T-helper 1 cell (primary cell): ENCODE measurements around the gene PLEKHO1.
"Not testable (repeated sequence)": the region's sequence is repeated elsewhere in the genome, so short reads cannot be mapped to it uniquely, and the experiment has no call there.

Source experiments
- DNase-seq, 5 donors: peaks; one replicate each; pipeline ENCODE4 v3.0.0-alpha.2; 2012 to 2020
- total RNA-seq, 4 donors: gene quantifications; one replicate each; lab custom pipeline; 2026; lab: John Stamatoyannopoulos, UW

The PLEKHO1 gene, protein sequence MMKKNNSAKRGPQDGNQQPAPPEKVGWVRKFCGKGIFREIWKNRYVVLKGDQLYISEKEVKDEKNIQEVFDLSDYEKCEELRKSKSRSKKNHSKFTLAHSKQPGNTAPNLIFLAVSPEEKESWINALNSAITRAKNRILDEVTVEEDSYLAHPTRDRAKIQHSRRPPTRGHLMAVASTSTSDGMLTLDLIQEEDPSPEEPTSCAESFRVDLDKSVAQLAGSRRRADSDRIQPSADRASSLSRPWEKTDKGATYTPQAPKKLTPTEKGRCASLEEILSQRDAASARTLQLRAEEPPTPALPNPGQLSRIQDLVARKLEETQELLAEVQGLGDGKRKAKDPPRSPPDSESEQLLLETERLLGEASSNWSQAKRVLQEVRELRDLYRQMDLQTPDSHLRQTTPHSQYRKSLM
- total RNA-seq: 58.5 to 84.1 (median 77.7) reads per million in 4 donors

DNA sequence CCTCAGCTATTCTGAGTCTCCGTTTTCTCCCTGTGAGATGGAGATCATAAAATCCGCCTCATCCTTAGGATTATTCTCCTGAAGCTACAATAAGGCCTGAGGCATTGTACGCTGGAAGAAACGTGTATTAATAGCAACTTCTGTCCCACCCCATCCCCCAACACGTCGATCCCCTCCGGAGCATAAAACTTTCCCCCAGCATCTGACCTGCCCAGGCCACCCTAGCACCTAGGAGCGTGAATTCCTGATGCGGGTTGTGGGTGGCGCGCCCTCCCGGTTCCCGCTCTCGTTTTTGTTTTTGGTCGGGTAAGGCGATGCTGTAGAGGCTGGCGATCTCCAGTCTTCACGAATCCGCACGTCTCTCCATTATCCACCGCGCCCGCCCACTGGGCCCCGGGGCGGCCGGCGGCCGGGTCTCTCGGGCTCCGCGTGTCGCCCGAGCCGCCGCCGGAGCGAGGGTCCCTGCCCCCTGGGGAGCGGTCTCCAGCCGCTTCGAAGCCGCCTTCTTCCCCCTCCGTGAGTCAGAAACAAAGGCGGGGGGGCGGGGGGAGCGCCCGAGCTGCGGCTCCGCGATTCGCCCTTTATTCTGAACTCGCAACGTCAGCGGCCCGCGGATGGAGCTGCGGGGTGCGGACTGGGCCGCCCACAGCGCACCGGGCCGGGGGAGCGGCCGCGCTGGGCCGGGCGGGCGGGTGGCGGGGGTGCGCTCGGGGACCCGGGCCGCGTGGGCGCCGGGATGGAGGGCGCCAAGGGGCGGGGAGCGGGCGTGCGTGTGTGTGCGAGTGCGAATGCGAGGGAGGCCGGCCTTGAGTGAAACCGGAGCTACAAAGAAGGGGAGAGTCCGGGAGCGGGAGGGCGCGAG, at the start of gene PLEKHO1:
Gene PLEKHO1, plus strand, starts transcription at position 646 of the 862 bp plus-strand sequence. CDS start 342 bp downstream, outside the sequence.
- peak; percentile 68 to 82 (median 80) for DNase-seq

- no peak for DNase-seq
These were observed 46.7 kb upstream of the PLEKHO1 start for GRCh38 chr1:150102986-150103385.

- peak in 2 of 5 donors; percentile 28 to 56 for DNase-seq
These were observed 43.4 kb upstream of the PLEKHO1 start for GRCh38 chr1:150106341-150106740.

- peak in 1 of 5 donors; percentile 61 for DNase-seq
These were observed 40.1 kb upstream of the PLEKHO1 start for GRCh38 chr1:150109586-150109985.

DNA sequence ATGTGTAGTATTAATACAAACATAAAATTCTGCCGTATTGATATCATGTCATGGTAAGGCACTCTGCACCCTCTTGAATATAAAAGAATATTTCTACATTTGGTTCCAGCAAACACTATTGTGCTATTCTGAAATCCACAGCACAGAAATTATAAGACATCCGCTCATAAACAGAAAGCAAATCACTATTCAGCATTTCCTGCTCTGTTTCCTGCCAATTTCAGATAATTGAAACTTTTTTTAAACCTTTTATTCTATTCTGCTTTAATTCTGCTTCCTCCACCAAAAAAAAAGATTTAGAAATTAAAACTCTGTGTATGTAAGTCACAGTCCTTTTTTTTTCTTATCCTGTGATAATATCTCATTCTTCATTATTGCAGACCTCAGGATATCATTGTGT, 39.6 kb upstream of the PLEKHO1 start:
- peak in 1 of 5 donors; percentile 51 for DNase-seq

GRCh38 chr1:150111670-150112069, 38.0 kb upstream of the PLEKHO1 start:
- peak in 1 of 5 donors; percentile 26 for DNase-seq

DNA sequence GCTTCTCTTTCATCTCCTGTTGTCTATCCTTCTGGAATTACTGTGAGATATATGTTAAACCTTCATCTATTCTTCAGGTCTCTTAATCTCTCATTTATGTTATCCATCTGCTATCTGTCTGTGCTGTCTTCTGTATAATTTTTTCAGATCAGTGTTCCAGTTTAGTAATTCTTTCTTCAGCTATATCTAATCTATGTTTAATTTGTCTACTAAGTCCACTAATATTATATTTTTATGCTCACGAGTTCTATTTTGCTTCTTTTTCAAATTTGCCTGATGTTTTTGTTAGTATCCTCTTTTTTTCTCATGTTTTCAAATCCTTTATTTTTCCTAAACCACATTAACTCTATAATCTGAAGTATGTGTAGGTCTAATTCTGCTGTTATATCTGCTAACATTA, 34.6 kb upstream of the PLEKHO1 start:
- no peak for DNase-seq

DNA sequence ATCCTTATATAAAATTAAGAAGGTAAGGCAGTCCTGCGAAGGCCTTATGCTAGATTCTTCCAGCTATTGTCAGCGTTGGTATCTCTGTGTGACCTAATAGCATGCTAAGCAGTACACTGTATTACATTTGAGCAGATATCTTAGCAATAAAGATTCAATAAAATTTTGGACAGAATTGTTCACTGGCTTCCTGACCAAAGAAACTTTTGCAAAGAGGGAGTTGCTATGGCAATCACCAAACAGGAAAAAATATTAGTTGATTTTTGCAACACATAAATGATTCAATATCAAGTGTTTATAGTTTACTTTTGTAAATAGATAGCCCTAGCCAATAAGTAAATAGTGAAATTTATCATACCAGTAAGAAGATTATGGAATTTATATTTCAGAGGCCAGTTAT, 31.0 kb upstream of the PLEKHO1 start:
- no peak for DNase-seq

DNA sequence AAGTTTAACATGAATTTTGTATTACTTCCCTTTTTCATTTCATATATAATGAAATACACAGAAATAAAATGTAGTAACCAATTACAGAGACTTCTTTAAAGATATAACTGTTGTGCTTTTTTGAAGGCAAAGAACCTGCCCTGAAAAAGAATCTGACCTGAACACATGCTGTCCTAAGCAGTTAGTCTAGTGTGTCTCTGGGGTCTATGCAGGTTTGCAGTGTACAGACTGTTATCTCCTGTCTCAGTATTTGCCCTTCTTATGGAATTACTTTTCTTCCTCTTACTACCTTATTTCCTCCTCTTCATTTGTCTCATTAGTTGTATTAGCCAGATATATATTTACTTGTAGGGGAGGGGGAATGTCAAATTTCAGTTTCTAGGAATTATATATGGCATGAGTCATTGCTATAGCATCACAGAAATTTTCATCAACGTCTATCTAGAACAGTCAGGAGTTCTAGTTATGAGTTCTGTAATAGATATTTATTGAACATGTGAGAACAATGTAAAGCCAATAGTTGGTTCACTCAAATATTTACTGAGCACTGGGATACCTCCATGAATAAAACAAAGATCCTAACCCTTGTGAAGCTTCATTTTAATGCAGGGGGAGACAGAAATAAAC, 28.4 kb upstream of the PLEKHO1 start:
- no peak for DNase-seq

DNA sequence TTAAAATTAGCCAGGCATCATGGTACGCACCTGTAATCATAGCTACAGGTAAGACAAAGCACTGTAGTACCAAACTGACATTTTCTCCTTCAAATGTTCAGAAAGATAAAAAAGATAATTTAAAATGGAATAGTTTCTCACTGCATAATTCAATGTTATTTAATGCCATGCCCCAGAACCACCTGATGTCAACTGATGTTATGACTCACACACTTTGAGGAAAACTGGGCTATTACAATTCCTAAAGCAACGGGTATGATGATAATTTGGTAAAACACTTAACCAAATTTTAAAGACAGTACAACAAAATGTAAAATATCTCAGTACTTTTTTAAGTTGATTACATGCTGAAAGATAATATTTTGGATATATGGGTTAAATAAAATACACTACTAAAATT, 22.9 kb upstream of the PLEKHO1 start:
- DNase-seq: no peak

- no peak for DNase-seq
These were observed 22.3 kb upstream of the PLEKHO1 start for GRCh38 chr1:150127464-150127863.

GRCh38 chr1:150127868-150128267, 21.8 kb upstream of the PLEKHO1 start:
- no peak for DNase-seq

GRCh38 chr1:150132372-150132771, 17.3 kb upstream of the PLEKHO1 start:
- no peak for DNase-seq

DNA sequence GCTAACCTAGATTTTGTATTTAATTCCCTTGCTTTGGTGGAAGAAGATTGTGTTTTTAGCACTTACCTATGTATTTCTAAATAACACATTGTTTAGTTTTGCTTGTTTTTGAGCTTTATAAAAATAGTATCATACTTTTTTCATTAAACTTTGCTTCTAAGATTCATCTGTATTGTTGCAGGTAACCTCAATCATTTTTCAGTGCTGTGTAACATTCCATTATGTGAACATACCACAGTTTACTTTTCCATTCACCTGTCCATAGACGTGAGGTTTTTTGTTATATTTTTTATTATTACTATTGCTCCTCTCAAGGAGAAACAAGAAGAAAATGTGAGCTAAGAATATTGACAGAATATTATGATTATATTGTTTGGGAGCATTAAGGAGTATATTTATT, 15.2 kb upstream of the PLEKHO1 start:
- DNase-seq: no peak

- DNase-seq: not testable (repeated sequence)
These were observed 14.3 kb upstream of the PLEKHO1 start for GRCh38 chr1:150135400-150135799.

GRCh38 chr1:150138044-150138443, 11.7 kb upstream of the PLEKHO1 start:
- no peak for DNase-seq

DNA sequence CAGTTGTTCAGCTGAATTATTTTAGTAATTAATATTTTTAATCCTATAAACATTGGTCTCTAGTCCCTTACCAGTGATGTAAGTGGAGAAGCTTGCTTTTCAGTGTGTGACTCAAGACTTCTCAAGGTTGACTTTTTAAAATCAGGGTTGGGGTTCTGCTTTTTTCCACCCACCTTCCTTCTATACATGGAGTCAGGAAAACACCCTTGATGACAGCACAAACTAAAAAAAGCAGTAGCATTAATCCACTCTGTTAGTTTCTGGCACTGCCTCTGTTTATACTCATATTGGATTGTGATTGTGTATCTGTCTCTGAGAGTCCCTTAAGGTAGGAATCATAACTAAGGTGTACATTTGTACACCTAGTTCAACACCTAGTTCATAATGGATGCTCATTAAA, 8.3 kb upstream of the PLEKHO1 start:
- DNase-seq: no peak

GRCh38 chr1:150142083-150142482, 7.6 kb upstream of the PLEKHO1 start:
- DNase-seq: no peak

DNA sequence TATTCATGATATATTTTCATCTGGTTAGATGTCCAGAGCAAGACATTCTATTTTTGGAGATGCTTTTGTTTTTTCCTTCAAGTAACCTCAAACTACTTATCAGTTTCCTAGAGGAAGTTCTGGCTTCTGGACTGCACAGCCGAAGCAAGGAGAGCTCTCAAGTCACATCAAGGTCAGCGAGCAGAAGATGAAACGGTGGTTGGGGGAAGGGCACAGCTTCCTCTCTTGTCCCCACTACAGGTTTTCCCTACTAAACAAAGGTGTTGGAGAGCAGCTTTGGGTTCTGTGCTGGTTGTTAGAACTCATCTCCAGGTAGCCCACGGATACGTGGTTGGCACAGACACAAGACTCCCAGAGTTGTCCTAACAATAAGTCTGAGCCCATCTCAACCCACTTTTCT, 5.1 kb upstream of the PLEKHO1 start:
- DNase-seq: no peak

DNA sequence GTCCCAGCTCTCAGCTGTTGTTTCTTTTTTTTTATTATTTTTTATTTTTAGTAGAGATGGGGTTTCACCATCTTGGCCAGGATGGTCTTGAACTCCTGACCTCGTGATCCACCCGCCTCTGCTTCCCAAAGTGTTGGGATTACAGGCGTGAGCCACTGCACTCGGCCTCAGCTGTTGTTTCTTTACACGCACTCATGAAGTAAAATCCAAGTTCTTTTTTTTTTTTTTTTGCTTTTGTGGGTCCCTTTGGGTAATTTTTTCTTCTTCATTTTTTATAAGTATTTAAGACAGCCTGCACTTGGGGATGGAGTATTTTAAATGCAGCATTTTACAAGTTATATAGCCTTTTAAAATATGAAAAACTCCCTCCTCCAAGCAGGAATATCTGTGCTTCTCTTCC, 3.7 kb upstream of the PLEKHO1 start:
- DNase-seq: not testable (repeated sequence)

DNA sequence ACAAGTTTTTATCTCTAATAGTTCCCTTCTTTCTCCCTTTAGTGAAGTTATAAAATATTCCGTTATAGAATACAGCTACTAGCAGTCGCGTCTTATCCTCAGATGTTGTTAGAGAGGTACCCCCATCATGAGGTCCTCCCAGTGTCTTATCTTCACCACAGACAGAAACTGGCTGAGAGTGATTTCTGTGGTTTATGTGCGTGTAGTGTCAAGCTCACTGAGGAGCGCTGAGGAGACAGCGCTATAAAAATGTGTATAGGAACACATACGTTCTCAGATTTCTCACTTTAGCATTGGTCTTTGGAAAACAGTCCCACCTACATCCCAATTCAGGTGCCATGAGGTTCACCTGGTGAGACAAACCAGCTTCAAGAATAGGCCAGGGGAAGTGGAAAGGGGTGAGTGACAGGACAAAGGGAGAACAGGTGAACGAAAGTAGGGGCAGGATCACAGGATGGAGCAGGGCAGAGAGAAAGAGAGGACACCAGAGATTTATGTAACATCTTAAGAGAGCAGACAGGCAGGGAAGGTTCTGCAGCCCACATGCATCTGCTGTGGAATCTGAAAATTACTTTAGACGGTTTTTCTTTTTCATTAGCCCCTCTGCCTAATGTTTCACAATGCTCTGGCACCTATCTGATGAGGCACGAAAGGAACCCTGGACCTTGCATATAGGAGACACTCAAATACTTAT, 2.7 kb upstream of the PLEKHO1 start:
- no peak for DNase-seq

GRCh38 chr1:150148837-150149270, 862 bp upstream of the PLEKHO1 start:
- DNase-seq: no peak
